HepG2 (cell line): ENCODE measurements around the gene DBN1. TPM values are rescaled to one million over a fixed set of nuclear protein-coding genes. Genes with fewer than 3 reads are reported as not detected.

Experiments used
- BHLHE40 ChIP-seq: IDR thresholded peaks from 2 replicates; pipeline ENCODE4 v1.6.1; 2011; ENCODE audit warnings: low read length, improper control_type of control experiment
- FOSL1 ChIP-seq: sonication (generic); formaldehyde crosslinking; IDR thresholded peaks from 2 replicates; pipeline ENCODE4 v1.9.0; 2021; ENCODE audit warnings: missing genetic modification reagents, borderline replicate concordance
- GLI4 ChIP-seq: sonication (generic); formaldehyde crosslinking; IDR thresholded peaks from 2 replicates; pipeline ENCODE4 v1.5.1; 2020; ENCODE audit warnings: missing genetic modification reagents, mild to moderate bottlenecking, moderate library complexity, borderline replicate concordance
- KDM5B ChIP-seq: sonication (generic); formaldehyde crosslinking; IDR thresholded peaks from 2 replicates; pipeline ENCODE4 v1.4.0; 2020; ENCODE audit warnings: missing genetic modification reagents, mild to moderate bottlenecking, borderline replicate concordance
- MIER3 ChIP-seq: IDR thresholded peaks from 2 replicates; pipeline ENCODE4 v1.6.1; 2016; ENCODE audit warnings: missing compliant biosample characterization, borderline replicate concordance
- NFIC ChIP-seq: IDR thresholded peaks from 2 replicates; pipeline ENCODE4 v1.6.1; 2012; ENCODE audit warnings: mild to moderate bottlenecking, low read length, inconsistent platforms
- PCBP2 ChIP-seq: fragments of 200-400 bp; formaldehyde crosslinking; optimal IDR thresholded peaks from 2 replicates; pipeline ENCODE3; 2018; ENCODE audit warnings: low read length, low read depth; ENCODE audit not compliant: poor library complexity, severe bottlenecking
- RAD51 ChIP-seq: fragments of 450-650 bp; IDR thresholded peaks from 2 replicates; pipeline ENCODE4 v1.6.1; 2016; ENCODE audit warnings: borderline replicate concordance
- SCMH1 ChIP-seq: sonication (generic); formaldehyde crosslinking; IDR thresholded peaks from 2 replicates; pipeline ENCODE4 v1.9.0; 2021; ENCODE audit warnings: missing genetic modification reagents, mild to moderate bottlenecking, borderline replicate concordance
- SRSF1 ChIP-seq: fragments of 200-400 bp; formaldehyde crosslinking; optimal IDR thresholded peaks from 2 replicates; pipeline ENCODE3; 2017; ENCODE audit warnings: mild to moderate bottlenecking, low read depth, low read length, moderate library complexity
- SRSF4 ChIP-seq: fragments of 200-400 bp; formaldehyde crosslinking; IDR thresholded peaks from one replicate; pipeline ENCODE4 v1.6.1; 2018; ENCODE audit warnings: mild to moderate bottlenecking, low read depth, low read length, moderate library complexity; ENCODE audit not compliant: poor library complexity, severe bottlenecking
- TSC22D2 ChIP-seq: sonication (generic); formaldehyde crosslinking; IDR thresholded peaks from 2 replicates; pipeline ENCODE4 v1.5.1; 2020; ENCODE audit warnings: missing genetic modification reagents, mild to moderate bottlenecking, borderline replicate concordance
- ZNF224 ChIP-seq: sonication (generic); formaldehyde crosslinking; IDR thresholded peaks from 2 replicates; pipeline ENCODE4 v1.5.0; 2020; ENCODE audit warnings: mild to moderate bottlenecking, missing genetic modification reagents
- ZNF232 ChIP-seq: sonication (generic); formaldehyde crosslinking; IDR thresholded peaks from 2 replicates; pipeline ENCODE4 v1.4.0; 2020; ENCODE audit warnings: missing genetic modification reagents, borderline replicate concordance
- ZNF335 ChIP-seq: sonication (generic); formaldehyde crosslinking; IDR thresholded peaks from 2 replicates; pipeline ENCODE4 v1.4.0; 2020; ENCODE audit warnings: missing genetic modification reagents
- ZNF441 ChIP-seq: sonication (generic); formaldehyde crosslinking; IDR thresholded peaks from 2 replicates; pipeline ENCODE4 v1.7.0; 2021; ENCODE audit warnings: missing genetic modification reagents, borderline replicate concordance
- ZNF644 ChIP-seq: IDR thresholded peaks from 2 replicates; pipeline ENCODE4 v1.6.1; 2016; ENCODE audit warnings: low read depth
- ZNF737 ChIP-seq: sonication (generic); formaldehyde crosslinking; IDR thresholded peaks from 2 replicates; pipeline ENCODE4 v1.5.0; 2020; ENCODE audit warnings: missing genetic modification reagents, mild to moderate bottlenecking, borderline replicate concordance
- polyA plus RNA-seq, 8 experiments: library from polyadenylated mRNA; depleted of rRNA in 3 of 8; stranded (reverse) in 7 of 8; unstranded in 1 of 8; fragments of >200 nt; fragmentation: Illumina TruSeq in 4 of 8; extraction: Trizol in 4 of 8; gene quantifications; 2 replicates each; pipeline versions ENCODE4 v1.2.1 to v1.2.3, GENCODE V29; 2011 to 2016; ENCODE audit warnings: low read depth in 4 of 8, missing spikeins in 1 of 8, mixed read lengths in 1 of 8; ENCODE audit not compliant: insufficient read depth in 1 of 8
- total RNA-seq, 5 experiments: library from RNA; depleted of rRNA; stranded (reverse); fragments of >200 nt; fragmentation: Illumina TruSeq; extraction: Trizol; gene quantifications; 2 replicates each; pipeline ENCODE4 v1.2.3, GENCODE V29; 2016; ENCODE audit warnings: low read depth in 1 of 5
- TF ChIP-seq, protein P1 (sequence below): IDR thresholded peaks from 2 replicates; pipeline ENCODE4 v1.6.1; 2016; ENCODE audit warnings: low read depth
- TF ChIP-seq, protein P2 (sequence below): sonication (generic); formaldehyde crosslinking; IDR thresholded peaks from 2 replicates; pipeline ENCODE4 v1.5.0; 2020; ENCODE audit warnings: mild to moderate bottlenecking, missing genetic modification reagents
- TF ChIP-seq, protein P3 (sequence below): sonication (generic); formaldehyde crosslinking; conservative IDR thresholded peaks from 2 replicates; pipeline ENCODE4 v1.8.0; 2022; ENCODE audit warnings: missing genetic modification reagents
- TF ChIP-seq, protein P4 (sequence below): sonication (generic); formaldehyde crosslinking; conservative IDR thresholded peaks from 2 replicates; pipeline ENCODE4 v1.4.0; 2020; ENCODE audit warnings: missing genetic modification reagents

Gene DBN1
- total and polyA plus RNA-seq, 2 of the 13 experiments (the other 11 are each of a cell fraction or from before 2014, with no cell fraction given): 27.0 to 37.3 TPM

DNA sequence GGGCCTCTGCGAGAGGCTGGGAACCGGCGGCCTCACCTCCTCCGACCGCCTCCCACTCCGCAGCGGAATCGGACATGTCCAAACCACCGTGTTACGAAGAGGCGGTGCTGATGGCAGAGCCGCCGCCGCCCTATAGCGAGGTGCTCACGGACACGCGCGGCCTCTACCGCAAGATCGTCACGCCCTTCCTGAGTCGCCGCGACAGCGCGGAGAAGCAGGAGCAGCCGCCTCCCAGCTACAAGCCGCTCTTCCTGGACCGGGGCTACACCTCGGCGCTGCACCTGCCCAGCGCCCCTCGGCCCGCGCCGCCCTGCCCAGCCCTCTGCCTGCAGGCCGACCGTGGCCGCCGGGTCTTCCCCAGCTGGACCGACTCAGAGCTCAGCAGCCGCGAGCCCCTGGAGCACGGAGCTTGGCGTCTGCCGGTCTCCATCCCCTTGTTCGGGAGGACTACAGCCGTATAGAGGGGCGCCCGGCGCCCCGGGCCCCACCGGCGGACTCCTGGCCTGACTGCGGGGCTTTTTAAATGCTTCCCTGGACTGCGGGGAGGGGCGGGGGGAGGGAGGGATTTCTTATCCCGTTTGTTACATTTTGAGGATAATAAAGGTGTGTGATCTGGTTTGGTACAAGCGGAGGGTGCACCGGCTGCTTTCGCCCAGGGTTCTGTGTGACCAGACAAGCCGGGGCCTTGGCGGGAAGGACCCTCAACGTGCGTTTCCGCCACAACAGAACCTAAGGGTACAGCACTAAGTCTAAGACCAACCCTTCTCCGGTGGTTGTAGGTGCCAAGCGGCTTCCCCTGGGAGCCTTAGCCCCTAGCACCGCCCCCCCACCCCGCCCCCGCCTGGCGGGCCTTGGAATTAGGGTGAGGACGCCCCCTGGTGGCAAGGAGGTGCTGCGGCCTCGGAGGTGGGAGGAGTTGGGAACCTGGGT, 17.5 kb downstream of the DBN1 start (continued):
- TF ChIP-seq, protein P1, sequence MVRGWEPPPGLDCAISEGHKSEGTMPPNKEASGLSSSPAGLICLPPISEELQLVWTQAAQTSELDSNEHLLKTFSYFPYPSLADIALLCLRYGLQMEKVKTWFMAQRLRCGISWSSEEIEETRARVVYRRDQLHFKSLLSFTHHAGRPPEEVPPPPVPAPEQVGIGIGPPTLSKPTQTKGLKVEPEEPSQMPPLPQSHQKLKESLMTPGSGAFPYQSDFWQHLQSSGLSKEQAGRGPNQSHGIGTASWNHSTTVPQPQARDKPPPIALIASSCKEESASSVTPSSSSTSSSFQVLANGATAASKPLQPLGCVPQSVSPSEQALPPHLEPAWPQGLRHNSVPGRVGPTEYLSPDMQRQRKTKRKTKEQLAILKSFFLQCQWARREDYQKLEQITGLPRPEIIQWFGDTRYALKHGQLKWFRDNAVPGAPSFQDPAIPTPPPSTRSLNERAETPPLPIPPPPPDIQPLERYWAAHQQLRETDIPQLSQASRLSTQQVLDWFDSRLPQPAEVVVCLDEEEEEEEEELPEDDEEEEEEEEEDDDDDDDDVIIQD (CRISPR knock-in tag): no peak
- no peak for TF ChIP-seq NFIC
- TF ChIP-seq ZNF224 (CRISPR knock-in tag): no peak
- no peak for TF ChIP-seq SRSF1
- no peak for TF ChIP-seq SCMH1 (CRISPR knock-in tag)
- TF ChIP-seq, protein P2, sequence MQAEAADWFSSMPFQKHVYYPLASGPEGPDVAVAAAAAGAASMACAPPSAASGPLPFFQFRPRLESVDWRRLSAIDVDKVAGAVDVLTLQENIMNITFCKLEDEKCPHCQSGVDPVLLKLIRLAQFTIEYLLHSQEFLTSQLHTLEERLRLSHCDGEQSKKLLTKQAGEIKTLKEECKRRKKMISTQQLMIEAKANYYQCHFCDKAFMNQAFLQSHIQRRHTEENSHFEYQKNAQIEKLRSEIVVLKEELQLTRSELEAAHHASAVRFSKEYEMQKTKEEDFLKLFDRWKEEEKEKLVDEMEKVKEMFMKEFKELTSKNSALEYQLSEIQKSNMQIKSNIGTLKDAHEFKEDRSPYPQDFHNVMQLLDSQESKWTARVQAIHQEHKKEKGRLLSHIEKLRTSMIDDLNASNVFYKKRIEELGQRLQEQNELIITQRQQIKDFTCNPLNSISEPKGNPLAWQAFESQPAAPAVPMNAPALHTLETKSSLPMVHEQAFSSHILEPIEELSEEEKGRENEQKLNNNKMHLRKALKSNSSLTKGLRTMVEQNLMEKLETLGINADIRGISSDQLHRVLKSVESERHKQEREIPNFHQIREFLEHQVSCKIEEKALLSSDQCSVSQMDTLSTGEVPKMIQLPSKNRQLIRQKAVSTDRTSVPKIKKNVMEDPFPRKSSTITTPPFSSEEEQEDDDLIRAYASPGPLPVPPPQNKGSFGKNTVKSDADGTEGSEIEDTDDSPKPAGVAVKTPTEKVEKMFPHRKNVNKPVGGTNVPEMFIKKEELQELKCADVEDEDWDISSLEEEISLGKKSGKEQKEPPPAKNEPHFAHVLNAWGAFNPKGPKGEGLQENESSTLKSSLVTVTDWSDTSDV (CRISPR knock-in tag): no peak; the same call in 1 of the 2 replicates
- no peak for TF ChIP-seq TSC22D2 (CRISPR knock-in tag)
- no peak for TF ChIP-seq PCBP2
- TF ChIP-seq SRSF4: no peak
- TF ChIP-seq ZNF441: no peak; the same call in 1 of the 2 replicates
- TF ChIP-seq ZNF644 (CRISPR knock-in tag): no peak
- no peak for TF ChIP-seq FOSL1
- TF ChIP-seq RAD51: no peak
- no peak for TF ChIP-seq ZNF232 (CRISPR knock-in tag)
- TF ChIP-seq, protein P3, sequence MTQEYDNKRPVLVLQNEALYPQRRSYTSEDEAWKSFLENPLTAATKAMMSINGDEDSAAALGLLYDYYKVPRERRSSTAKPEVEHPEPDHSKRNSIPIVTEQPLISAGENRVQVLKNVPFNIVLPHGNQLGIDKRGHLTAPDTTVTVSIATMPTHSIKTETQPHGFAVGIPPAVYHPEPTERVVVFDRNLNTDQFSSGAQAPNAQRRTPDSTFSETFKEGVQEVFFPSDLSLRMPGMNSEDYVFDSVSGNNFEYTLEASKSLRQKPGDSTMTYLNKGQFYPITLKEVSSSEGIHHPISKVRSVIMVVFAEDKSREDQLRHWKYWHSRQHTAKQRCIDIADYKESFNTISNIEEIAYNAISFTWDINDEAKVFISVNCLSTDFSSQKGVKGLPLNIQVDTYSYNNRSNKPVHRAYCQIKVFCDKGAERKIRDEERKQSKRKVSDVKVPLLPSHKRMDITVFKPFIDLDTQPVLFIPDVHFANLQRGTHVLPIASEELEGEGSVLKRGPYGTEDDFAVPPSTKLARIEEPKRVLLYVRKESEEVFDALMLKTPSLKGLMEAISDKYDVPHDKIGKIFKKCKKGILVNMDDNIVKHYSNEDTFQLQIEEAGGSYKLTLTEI (CRISPR knock-in tag): no peak
- TF ChIP-seq ZNF737: no peak
- no peak; the same call in 1 of the 2 replicates for TF ChIP-seq GLI4 (CRISPR knock-in tag)
- TF ChIP-seq KDM5B: peak; percentile 8; the same call in 1 of the 2 replicates
- TF ChIP-seq ZNF335 (CRISPR knock-in tag): no peak
- no peak for TF ChIP-seq MIER3 (CRISPR knock-in tag)
- TF ChIP-seq, protein P4, sequence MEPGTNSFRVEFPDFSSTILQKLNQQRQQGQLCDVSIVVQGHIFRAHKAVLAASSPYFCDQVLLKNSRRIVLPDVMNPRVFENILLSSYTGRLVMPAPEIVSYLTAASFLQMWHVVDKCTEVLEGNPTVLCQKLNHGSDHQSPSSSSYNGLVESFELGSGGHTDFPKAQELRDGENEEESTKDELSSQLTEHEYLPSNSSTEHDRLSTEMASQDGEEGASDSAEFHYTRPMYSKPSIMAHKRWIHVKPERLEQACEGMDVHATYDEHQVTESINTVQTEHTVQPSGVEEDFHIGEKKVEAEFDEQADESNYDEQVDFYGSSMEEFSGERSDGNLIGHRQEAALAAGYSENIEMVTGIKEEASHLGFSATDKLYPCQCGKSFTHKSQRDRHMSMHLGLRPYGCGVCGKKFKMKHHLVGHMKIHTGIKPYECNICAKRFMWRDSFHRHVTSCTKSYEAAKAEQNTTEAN (CRISPR knock-in tag): no peak
- no peak for TF ChIP-seq BHLHE40
